ENCODE measurements around the gene PIRT. TPM values are rescaled to one million over a fixed set of nuclear protein-coding genes. Genes with fewer than 3 reads are reported as not detected.
"Not testable (repeated sequence)": the region's sequence is repeated elsewhere in the genome, so short reads cannot be mapped to it uniquely, and the experiment has no call there.

Gene PIRT
- total RNA-seq, 5 donors from 2014 or later (not counting 1 experiment from before 2014, with no cell fraction given), result not detected

DNA sequence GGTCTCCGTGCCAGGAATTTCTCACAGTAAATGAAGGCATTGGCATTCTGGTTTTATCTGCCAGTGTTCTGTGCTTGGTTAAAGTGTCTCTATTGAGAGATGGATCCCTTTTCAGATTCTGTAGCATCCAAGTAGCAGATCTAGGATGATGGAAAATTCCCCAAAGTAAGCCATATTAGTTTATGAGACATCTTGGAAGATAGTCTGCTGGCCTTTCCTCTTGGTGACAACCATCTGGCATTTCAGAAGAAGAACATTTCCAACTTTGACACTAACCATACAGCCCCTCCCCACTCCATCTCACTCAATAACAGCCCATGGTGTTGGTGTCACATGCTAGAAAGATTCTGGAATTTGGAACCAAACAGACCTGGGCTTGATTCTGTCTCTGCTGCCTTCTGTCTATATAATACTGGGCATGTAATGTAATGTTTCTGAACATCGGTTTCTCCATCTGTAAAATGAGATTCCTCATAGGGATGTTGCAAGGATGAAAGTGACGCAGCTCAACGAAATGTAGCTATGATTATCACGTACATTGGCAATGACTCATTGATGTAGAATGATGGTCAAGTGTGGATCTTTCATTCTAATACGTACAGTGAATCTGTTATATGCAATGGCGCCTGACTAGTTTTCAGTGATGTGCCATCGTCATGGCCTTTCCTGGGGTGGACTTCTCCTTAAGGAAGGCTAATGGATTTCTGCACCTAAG is 32.6 kb upstream of the PIRT start:
- Histone ChIP-seq H3K27me3 (replicated peaks in 1 of 2; ENCODE audit: control insufficient read depth in 2 of 2, extremely low read depth in 1 of 2, insufficient read depth in 2 of 2, low read length in 1 of 2) (peaks cover 0 to 13% of the 10 kb centered on the region in 2 experiments), H3K36me3 (ENCODE audit: control insufficient read depth in 2 of 2, extremely low read depth in 1 of 2, insufficient read depth in 1 of 2, low read length in 1 of 2) (no peaks in the 10 kb centered on the region), H3K4me1 (ENCODE audit: control insufficient read depth in 1 of 2, extremely low read depth in 1 of 2, insufficient read depth in 2 of 2, low read length in 2 of 2) (no peaks in the 10 kb centered on the region), H3K9me3 (no peaks in the 10 kb centered on the region), H3K27ac (ENCODE audit: low read length) (no peak overlapping the region), H3K4me3 (ENCODE audit: control insufficient read depth in 1 of 2, extremely low read depth in 1 of 2, low read length in 1 of 2) (no peak overlapping the region)
- ATAC-seq (replicated peaks in 1 of 4), result no peak
- H3K27me3 Mint-ChIP-seq, result peaks cover 8 to 32% of the 10 kb centered on the region in 2 donors
- WGBS (ENCODE audit: insufficient coverage), result 82% methylated on average over 4 of the region's 8 CpGs
- ChIA-PET POLR2A (no interaction called here), CTCF (no interaction called here)
- H3K4me3 Mint-ChIP-seq, result no peak overlapping the region
- H3K9me3 Mint-ChIP-seq, result peaks cover 3 to 12% (median 11%) of the 10 kb centered on the region in 3 donors
- no peaks in the 10 kb centered on the region for H3K36me3 Mint-ChIP-seq
- no peak overlapping the region for H3K27ac Mint-ChIP-seq
- DNase-seq, result no peak
- no peaks in the 10 kb centered on the region for H3K4me1 Mint-ChIP-seq

DNA sequence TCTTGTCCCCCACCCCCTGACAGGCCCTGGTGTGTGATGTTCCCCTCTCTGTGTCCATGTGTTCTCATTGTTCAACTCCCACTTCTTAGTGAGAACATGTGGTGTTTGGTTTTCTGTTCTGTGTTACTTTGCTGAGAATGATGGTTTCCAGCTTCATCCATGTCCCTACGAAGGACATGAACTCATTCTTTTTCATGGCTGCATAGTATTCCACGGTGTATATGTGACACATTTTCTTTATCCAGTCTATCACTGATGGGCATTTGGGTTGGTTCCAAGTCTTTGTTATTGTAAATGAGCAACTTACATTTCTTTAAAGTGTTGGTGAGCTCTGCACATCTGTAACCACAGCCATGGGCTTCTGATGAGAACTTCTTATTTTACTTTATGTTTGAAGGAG is 30.9 kb upstream of the PIRT start:
- H3K9me3 ChIP-seq; H3K4me3 Mint-ChIP-seq; H3K36me3 ChIP-seq (ENCODE audit: control insufficient read depth in 2 of 2, extremely low read depth in 1 of 2, insufficient read depth in 1 of 2, low read length in 1 of 2); H3K4me1 ChIP-seq (ENCODE audit: control insufficient read depth in 1 of 2, extremely low read depth in 1 of 2, insufficient read depth in 2 of 2, low read length in 2 of 2); H3K27ac ChIP-seq (ENCODE audit: low read length); H3K27me3 ChIP-seq (replicated peaks in 1 of 2; ENCODE audit: control insufficient read depth in 2 of 2, extremely low read depth in 1 of 2, insufficient read depth in 2 of 2, low read length in 1 of 2); CTCF ChIA-PET; H3K36me3 Mint-ChIP-seq; H3K27ac Mint-ChIP-seq; H3K4me1 Mint-ChIP-seq; H3K4me3 ChIP-seq (ENCODE audit: control insufficient read depth in 1 of 2, extremely low read depth in 1 of 2, low read length in 1 of 2); DNase-seq; POLR2A ChIA-PET; ATAC-seq (replicated peaks in 1 of 4): not testable (repeated sequence)
- no CpG with 5 or more reads among the region's 2 CpGs for WGBS (ENCODE audit: insufficient coverage)
- H3K27me3 Mint-ChIP-seq, result peaks cover 8 to 32% of the 10 kb centered on the region in 2 donors
- H3K9me3 Mint-ChIP-seq, result peaks cover 3 to 11% (median 9%) of the 10 kb centered on the region in 3 donors

DNA sequence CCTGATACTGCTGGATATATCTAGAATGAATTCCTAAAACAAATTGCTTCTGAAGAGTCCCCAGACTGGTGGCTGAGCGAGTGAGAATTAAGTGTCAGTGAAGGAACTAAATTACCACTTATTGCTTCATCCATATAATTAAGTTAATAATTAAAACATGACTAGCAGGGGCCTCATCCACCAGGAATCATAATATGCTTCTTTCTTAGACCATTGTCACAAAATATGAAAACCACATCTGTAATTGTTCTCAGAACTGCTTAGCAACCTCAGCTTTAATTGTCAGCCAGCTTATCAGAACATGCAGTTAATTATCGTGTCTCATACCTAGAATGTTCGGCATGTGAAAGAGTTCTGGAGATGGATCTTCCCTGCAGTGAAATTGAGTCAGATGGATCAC is 21.2 kb upstream of the PIRT start:
- Histone ChIP-seq H3K4me3 (ENCODE audit: control insufficient read depth in 1 of 2, extremely low read depth in 1 of 2, low read length in 1 of 2) (no peak overlapping the region), H3K36me3 (ENCODE audit: control insufficient read depth in 2 of 2, extremely low read depth in 1 of 2, insufficient read depth in 1 of 2, low read length in 1 of 2) (no peaks in the 10 kb centered on the region), H3K27me3 (replicated peaks in 1 of 2; ENCODE audit: control insufficient read depth in 2 of 2, extremely low read depth in 1 of 2, insufficient read depth in 2 of 2, low read length in 1 of 2) (no peaks in the 10 kb centered on the region), H3K9me3 (no peaks in the 10 kb centered on the region), H3K27ac (ENCODE audit: low read length) (no peak overlapping the region), H3K4me1 (ENCODE audit: control insufficient read depth in 1 of 2, extremely low read depth in 1 of 2, insufficient read depth in 2 of 2, low read length in 2 of 2) (no peaks in the 10 kb centered on the region)
- DNase-seq (no peak), ATAC-seq (replicated peaks in 1 of 4) (no peak)
- Mint-ChIP-seq H3K9me3 (peaks cover 0 to 6% (median 5%) of the 10 kb centered on the region in 3 donors), H3K4me1 (no peaks in the 10 kb centered on the region), H3K4me3 (no peak overlapping the region), H3K27me3 (peaks cover 0 to 9% of the 10 kb centered on the region in 2 donors), H3K36me3 (no peaks in the 10 kb centered on the region), H3K27ac (no peak overlapping the region)
- CTCF ChIA-PET, result no interaction called here
- POLR2A ChIA-PET, result no interaction called here
- WGBS (ENCODE audit: insufficient coverage), result 83% methylated on average over 2 of the region's 3 CpGs

DNA sequence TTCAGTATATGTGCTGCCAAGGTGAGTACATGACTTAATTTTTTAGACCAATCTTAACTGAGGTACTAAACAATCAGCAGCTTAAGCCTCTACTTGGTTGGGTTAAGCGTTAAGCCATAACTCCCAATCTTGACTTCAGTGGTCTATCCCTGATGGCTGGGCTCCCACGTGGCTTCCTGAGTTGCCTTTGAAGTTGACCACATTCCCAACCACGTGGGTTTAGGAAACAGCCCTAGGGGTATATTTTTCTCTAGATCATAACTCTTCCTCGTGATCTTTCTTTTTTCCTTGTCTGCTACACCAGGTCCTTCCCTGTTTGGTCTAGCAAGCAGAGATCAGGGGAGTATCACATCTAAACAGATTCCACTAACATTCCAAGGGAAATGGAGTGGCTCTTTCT is 20.1 kb upstream of the PIRT start:
- no peak overlapping the region for H3K27ac Mint-ChIP-seq
- peaks cover 0 to 2% (median 2%) of the 10 kb centered on the region in 3 donors for H3K9me3 Mint-ChIP-seq
- no peaks in the 10 kb centered on the region for H3K36me3 Mint-ChIP-seq
- H3K27me3 Mint-ChIP-seq, result peaks cover 0 to 4% of the 10 kb centered on the region in 2 donors
- CTCF ChIA-PET, result no interaction called here
- H3K27ac ChIP-seq (ENCODE audit: low read length), result no peak overlapping the region
- H3K4me1 Mint-ChIP-seq, result no peaks in the 10 kb centered on the region
- no peaks in the 10 kb centered on the region for H3K27me3 ChIP-seq (replicated peaks in 1 of 2; ENCODE audit: control insufficient read depth in 2 of 2, extremely low read depth in 1 of 2, insufficient read depth in 2 of 2, low read length in 1 of 2)
- no peaks in the 10 kb centered on the region for H3K4me1 ChIP-seq (ENCODE audit: control insufficient read depth in 1 of 2, extremely low read depth in 1 of 2, insufficient read depth in 2 of 2, low read length in 2 of 2)
- H3K9me3 ChIP-seq, result no peaks in the 10 kb centered on the region
- DNase-seq, result no peak
- no peak overlapping the region for H3K4me3 ChIP-seq (ENCODE audit: control insufficient read depth in 1 of 2, extremely low read depth in 1 of 2, low read length in 1 of 2)
- WGBS (ENCODE audit: insufficient coverage), result 67% methylated on average over 1 of the region's 4 CpGs
- POLR2A ChIA-PET, result no interaction called here
- no peak for ATAC-seq (replicated peaks in 1 of 4)
- no peak overlapping the region for H3K4me3 Mint-ChIP-seq
- no peaks in the 10 kb centered on the region for H3K36me3 ChIP-seq (ENCODE audit: control insufficient read depth in 2 of 2, extremely low read depth in 1 of 2, insufficient read depth in 1 of 2, low read length in 1 of 2)

DNA sequence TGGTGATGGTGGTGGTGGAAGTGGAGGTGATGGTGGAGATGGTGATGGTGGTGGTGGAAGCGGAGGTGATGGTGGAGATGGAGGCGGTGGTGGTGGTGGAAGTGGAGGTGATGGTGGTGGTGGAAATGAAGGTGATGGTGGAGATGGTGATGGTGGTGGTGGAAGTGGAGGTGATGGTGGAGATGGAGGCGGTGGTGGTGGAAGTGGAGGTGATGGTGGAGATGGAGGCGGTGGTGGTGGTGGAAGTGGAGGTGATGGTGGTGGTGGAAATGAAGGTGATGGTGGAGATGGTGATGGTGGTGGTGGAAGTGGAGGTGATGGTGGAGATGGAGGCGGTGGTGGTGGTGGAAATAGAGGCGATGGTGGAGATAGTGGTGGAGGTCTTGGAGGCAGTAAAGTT is 8.7 kb upstream of the PIRT start:
- H3K36me3 ChIP-seq (ENCODE audit: control insufficient read depth in 2 of 2, extremely low read depth in 1 of 2, insufficient read depth in 1 of 2, low read length in 1 of 2); H3K9me3 Mint-ChIP-seq; H3K27ac ChIP-seq (ENCODE audit: low read length); POLR2A ChIA-PET; H3K4me3 ChIP-seq (ENCODE audit: control insufficient read depth in 1 of 2, extremely low read depth in 1 of 2, low read length in 1 of 2); H3K36me3 Mint-ChIP-seq; H3K27ac Mint-ChIP-seq; H3K4me3 Mint-ChIP-seq; DNase-seq; H3K4me1 ChIP-seq (ENCODE audit: control insufficient read depth in 1 of 2, extremely low read depth in 1 of 2, insufficient read depth in 2 of 2, low read length in 2 of 2); CTCF ChIA-PET; ATAC-seq (replicated peaks in 1 of 4); H3K9me3 ChIP-seq: not testable (repeated sequence)
- WGBS (ENCODE audit: insufficient coverage), result 84% methylated on average over 5 of the region's 6 CpGs
- Mint-ChIP-seq H3K27me3 (peaks cover 13 to 16% of the 10 kb centered on the region in 2 donors), H3K4me1 (peaks cover 6 to 12% (median 10%) of the 10 kb centered on the region in 3 donors)
- peaks cover 0 to 17% of the 10 kb centered on the region in 2 experiments for H3K27me3 ChIP-seq (replicated peaks in 1 of 2; ENCODE audit: control insufficient read depth in 2 of 2, extremely low read depth in 1 of 2, insufficient read depth in 2 of 2, low read length in 1 of 2)

DNA sequence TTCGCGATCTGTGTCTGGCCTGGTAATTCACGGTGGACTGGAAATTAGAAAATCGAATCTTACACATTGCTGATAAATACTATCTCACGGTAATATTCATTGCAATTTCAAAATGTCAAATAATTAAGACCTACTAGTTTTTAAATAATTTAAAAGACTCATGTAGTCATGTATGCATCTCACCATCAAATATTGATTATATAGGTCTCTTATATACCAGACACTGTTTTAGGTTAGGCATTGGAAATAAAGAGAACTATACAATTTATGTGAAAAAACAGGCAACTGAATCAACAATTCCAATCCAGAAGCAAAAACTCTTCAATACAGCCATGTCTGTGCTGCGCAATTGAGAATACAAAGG is 7.5 kb upstream of the PIRT start:
- ChIA-PET POLR2A (no interaction called here), CTCF (interaction anchor here (0.6 to 2.8 kb wide), 12 partner anchors 9 to 216 kb away, joined by 3 to 35 read pairs (median 7); no protein-coding TSS in a partner anchor)
- Histone ChIP-seq H3K9me3 (no peaks in the 10 kb centered on the region), H3K4me1 (ENCODE audit: control insufficient read depth in 1 of 2, extremely low read depth in 1 of 2, insufficient read depth in 2 of 2, low read length in 2 of 2) (peaks cover 0 to 8% of the 10 kb centered on the region in 2 experiments), H3K27ac (ENCODE audit: low read length) (no peak overlapping the region), H3K36me3 (ENCODE audit: control insufficient read depth in 2 of 2, extremely low read depth in 1 of 2, insufficient read depth in 1 of 2, low read length in 1 of 2) (no peaks in the 10 kb centered on the region), H3K4me3 (ENCODE audit: control insufficient read depth in 1 of 2, extremely low read depth in 1 of 2, low read length in 1 of 2) (peak overlapping the region in 1 of 2 donors; percentile 30), H3K27me3 (replicated peaks in 1 of 2; ENCODE audit: control insufficient read depth in 2 of 2, extremely low read depth in 1 of 2, insufficient read depth in 2 of 2, low read length in 1 of 2) (peaks cover 0 to 17% of the 10 kb centered on the region in 2 experiments)
- ATAC-seq (replicated peaks in 1 of 4) (no peak), DNase-seq (no peak)
- no CpG with 5 or more reads among the region's 6 CpGs for WGBS (ENCODE audit: insufficient coverage)
- Mint-ChIP-seq H3K36me3 (no peaks in the 10 kb centered on the region), H3K27ac (no peak overlapping the region), H3K4me3 (peak overlapping the region; percentile 54 to 84 (median 76)), H3K27me3 (peaks cover 9 to 10% of the 10 kb centered on the region in 2 donors), H3K9me3 (no peaks in the 10 kb centered on the region), H3K4me1 (peaks cover 6 to 12% (median 10%) of the 10 kb centered on the region in 3 donors)
